GM12878 (cell line): ENCODE results near the gene PDE11A. TPM values are rescaled to one million over a fixed set of nuclear protein-coding genes. Genes with fewer than 3 reads are reported as not detected.
"Not testable (repeated sequence)": the region's sequence is repeated elsewhere in the genome, so short reads cannot be mapped to it uniquely, and the experiment has no call there.

Experiments
- ATAC-seq: fragments of 200-7000 bp; cut with Tn5 transposase; 3 replicates; pipeline ENCODE4 v1.9.1; 2020; ENCODE audit warnings: mild to moderate bottlenecking, moderate library complexity
- BruUV-seq: library from RNA; stranded (reverse); fragments of 400-500 nt; replicated peaks from 2 replicates; lab custom pipeline; 2021; lab: Mats Ljungman, UMichigan
- CTCF ChIA-PET: fragments of 300-600 bp; sonication (Branson Sonifier 250); formaldehyde crosslinking; extraction: SDS; loops from one replicate; lab custom pipeline; 2021; ENCODE audit warnings: inconsistent platforms; lab: Yijun Ruan, JAX
- POLR2A ChIA-PET: fragments of 350-600 bp; formaldehyde crosslinking; extraction: SDS; loops from one replicate; lab custom pipeline; 2021; ENCODE audit warnings: inconsistent platforms; lab: Charles Lee
- RAD21 ChIA-PET: fragments of 300-600 bp; sonication (Branson Sonifier 250); formaldehyde crosslinking; loops from one replicate; lab custom pipeline; 2023; ENCODE audit warnings: antibody characterized with exemption; ENCODE audit not compliant: unreplicated experiment; lab: Charles Lee
- SMC1A ChIA-PET: fragments of 300-600 bp; sonication (Branson Sonifier 250); formaldehyde crosslinking; loops from one replicate; lab custom pipeline; 2023; ENCODE audit not compliant: unreplicated experiment, uncharacterized antibody; lab: Charles Lee
- DNase-seq: peaks from one replicate; pipeline ENCODE4 v3.0.0-alpha.2; 2011; ENCODE audit warnings: low read depth, low spot score
- FAIRE-seq: peaks from 3 replicates; lab custom pipeline; 2011; peaks lifted over from hg19 to GRCh38; lab: Jason Lieb, UNC
- H2AFZ ChIP-seq: 2 replicates; pipeline ENCODE4 v1.6.0; 2011; ENCODE audit warnings: low read depth, low read length, control low read depth; ENCODE audit not compliant: control insufficient read depth
- H3K27ac ChIP-seq: 2 replicates; pipeline ENCODE4 v1.5.1; 2011; ENCODE audit warnings: control low read depth; ENCODE audit not compliant: control insufficient read depth, insufficient read depth
- H3K27me3 ChIP-seq, 2 experiments: replicated peaks in 1 of 2; 2 replicates each; pipeline versions ENCODE4 v1.6.0 to v1.6.1; 2011; ENCODE audit warnings: low read length in 1 of 2; ENCODE audit not compliant: control insufficient read depth in 2 of 2, insufficient read depth in 2 of 2
- H3K36me3 ChIP-seq, 2 experiments: 2 replicates each; pipeline ENCODE4 v1.5.1; 2011; ENCODE audit warnings: low read length in 1 of 2; ENCODE audit not compliant: control insufficient read depth in 2 of 2, insufficient read depth in 2 of 2
- H3K4me1 ChIP-seq: 2 replicates; pipeline ENCODE4 v1.6.1; 2011; ENCODE audit warnings: mild to moderate bottlenecking, low read length, moderate library complexity, mixed read lengths; ENCODE audit not compliant: control insufficient read depth, insufficient read depth
- H3K4me2 ChIP-seq: 2 replicates; pipeline ENCODE4 v1.6.0; 2011; ENCODE audit warnings: control low read depth; ENCODE audit not compliant: control insufficient read depth, insufficient read depth
- H3K4me3 ChIP-seq: fragments of 200-600 bp; sonication (generic); 2 replicates; pipeline ENCODE4 v1.5.1; 2016
- H3K79me2 ChIP-seq: 2 replicates; pipeline ENCODE4 v1.6.0; 2011; ENCODE audit warnings: low read length; ENCODE audit not compliant: control insufficient read depth, insufficient read depth
- H3K9ac ChIP-seq: 2 replicates; pipeline ENCODE4 v1.8.0; 2011; ENCODE audit warnings: low read length, control low read depth, mixed read lengths; ENCODE audit not compliant: control insufficient read depth, insufficient read depth
- H3K9me3 ChIP-seq: replicated peaks from 3 replicates; pipeline ENCODE4 v1.5.1; 2011; ENCODE audit warnings: mild to moderate bottlenecking, low read length; ENCODE audit not compliant: control insufficient read depth, insufficient read depth
- H4K20me1 ChIP-seq: 2 replicates; pipeline ENCODE4 v1.6.0; 2011; ENCODE audit not compliant: control insufficient read depth, insufficient read depth
- IKZF2 ChIP-seq, 2 experiments: fragments of 450-650 bp; IDR thresholded peaks; 2 replicates each; pipeline ENCODE4 v1.6.1; 2017; ENCODE audit warnings: mild to moderate bottlenecking in 2 of 2, moderate library complexity in 2 of 2
- IRF4 ChIP-seq: IDR thresholded peaks from 2 replicates; pipeline ENCODE4 v1.6.1; 2011; ENCODE audit warnings: low read depth, low read length
- RFX5 ChIP-seq: IDR thresholded peaks from 2 replicates; pipeline ENCODE4 v1.6.1; 2011; ENCODE audit warnings: low read depth, low read length, improper control_type of control experiment
- WGBS: methylation state at CpG from one replicate; pipeline ENCODE4 v1.1.6; 2016; ENCODE audit warnings: low lambda C conversion rate; ENCODE audit not compliant: insufficient replicate concordance, insufficient coverage; ENCODE audit errors: missing lambda C conversion rate; 5-methylcytosine and 5-hydroxymethylcytosine counted together
- in situ Hi-C: fragments of 300-500 bp; cut with MboI; formaldehyde crosslinking; loops from 9 replicates; pipeline ENCODE4 v1.14.3; 2018; ENCODE audit warnings: mixed read lengths
- intact Hi-C: fragments of 100-400 bp; cut with micrococcal nuclease; formaldehyde crosslinking; loops from one replicate; pipeline ENCODE4 v1.14.2; 2022; ENCODE audit not compliant: unreplicated experiment
- polyA plus RNA-seq, 11 experiments: library from polyadenylated mRNA; depleted of rRNA in 4 of 11; unstranded in 6 of 11; stranded (reverse) in 5 of 11; fragments of >200 nt; fragmentation: Nextera tagmentation in 4 of 11; fragmentation: Illumina TruSeq in 1 of 11; extraction: Ambion mirVana in 4 of 11; extraction: Trizol in 1 of 11; gene quantifications; 1 replicate in 1 of 11; 2 replicates in 10 of 11; pipeline versions ENCODE4 v1.2.1 to v1.2.3, GENCODE V29; 2011 to 2016; ENCODE audit warnings: inconsistent platforms in 2 of 11, missing spikeins in 2 of 11, low read depth in 1 of 11
- total RNA-seq, 4 experiments: library from RNA; depleted of rRNA in 3 of 4; stranded (reverse); fragments of >200 nt in 3 of 4; fragmentation: Illumina TruSeq in 1 of 4; extraction: Trizol in 1 of 4; gene quantifications; 2 replicates each; pipeline versions ENCODE4 v1.2.1 to v1.2.3, GENCODE V29; 2013 to 2021

Gene PDE11A
- total and polyA plus RNA-seq, 10 of the 15 experiments (the other 5 are each of a cell fraction or from before 2014, with no cell fraction given) = 0.01 to 0.17 (median 0.06) TPM; not detected in 5

DNA sequence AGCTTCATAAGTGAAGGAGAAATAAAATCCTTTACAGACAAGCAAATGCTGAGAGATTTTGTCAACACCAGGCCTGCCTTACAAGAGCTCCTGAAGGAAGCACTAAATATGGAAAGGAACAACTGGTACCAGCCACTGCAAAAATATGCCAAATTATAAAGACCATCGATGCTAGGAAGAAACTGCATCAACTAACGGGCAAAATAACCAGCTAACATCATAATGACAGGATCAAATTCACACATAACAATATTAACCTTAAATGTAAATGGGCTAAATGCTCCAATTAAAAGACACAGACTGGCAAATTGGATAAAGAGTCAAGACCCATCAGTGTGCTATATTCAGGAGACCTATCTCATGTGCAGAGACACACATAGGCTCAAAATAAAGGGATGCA, 21.3 kb downstream of the PDE11A start:
- SMC1A ChIA-PET, POLR2A ChIA-PET, H3K4me2 ChIP-seq, H3K27ac ChIP-seq, CTCF ChIA-PET, H3K79me2 ChIP-seq, H4K20me1 ChIP-seq, H2AFZ ChIP-seq, H3K27me3 ChIP-seq, intact Hi-C loops, DNase-seq, H3K4me3 ChIP-seq, H3K9ac ChIP-seq, ATAC-seq, BruUV-seq, H3K36me3 ChIP-seq, FAIRE-seq, RAD21 ChIA-PET, H3K4me1 ChIP-seq, H3K9me3 ChIP-seq, in situ Hi-C loops: not testable (repeated sequence)
- WGBS = 0% methylated on average over 2 of the region's 2 CpGs

- H3K9ac ChIP-seq = no peak overlapping the region
- WGBS = 3% methylated on average over 2 of the region's 2 CpGs
- H3K27me3 ChIP-seq = no peaks in the 10 kb centered on the region; a peak in 1 of 4 replicates
- ChIA-PET POLR2A (no interaction called here), RAD21 (no interaction called here), CTCF (no interaction called here), SMC1A (no interaction called here)
- TF ChIP-seq IKZF2 (IDR thresholded peaks at IDR 0.05) (no peak), IRF4 (no peak), RFX5 (no peak)
- H3K4me2 ChIP-seq = no peak overlapping the region
- H3K36me3 ChIP-seq = no peaks in the 10 kb centered on the region
- no peak overlapping the region for H2AFZ ChIP-seq
- BruUV-seq = no TSS peak
- H3K4me3 ChIP-seq = no peak overlapping the region
- H3K9me3 ChIP-seq = no peaks in the 10 kb centered on the region
- FAIRE-seq (no peak), ATAC-seq (no peak), DNase-seq (no peak)
- H3K4me1 ChIP-seq = no peaks in the 10 kb centered on the region
- H4K20me1 ChIP-seq = no peaks in the 10 kb centered on the region
- intact Hi-C loops = no loop called here
- no peaks in the 10 kb centered on the region for H3K79me2 ChIP-seq
- in situ Hi-C loops = no loop called here
- H3K27ac ChIP-seq = no peak overlapping the region
These were observed 25.2 kb downstream of the PDE11A start for GRCh38 chr2:178047391-178047790.
